GM18517 (cell line): ENCODE data around the gene CD207.
"Not testable (repeated sequence)": the region's sequence is repeated elsewhere in the genome, so short reads cannot be mapped to it uniquely, and the experiment has no call there.

ENCODE experiments used
- ATAC-seq: cut with Tn5 transposase; IDR thresholded peaks from one replicate; pipeline ENCODE4 v1.9.1; 2021; ENCODE audit warnings: mild to moderate bottlenecking, moderate library complexity; ENCODE audit not compliant: unreplicated experiment

Gene CD207

GRCh38 chr2:70829916-70830315 lies 5.7 kb downstream of the CD207 start:
- ATAC-seq, result no peak

GRCh38 chr2:70828914-70829824 lies 6.4 kb downstream of the CD207 start:
- no peak for ATAC-seq

- ATAC-seq, result no peak
Measured at GRCh38 chr2:70828115-70828514, 7.5 kb downstream of the CD207 start.

GRCh38 chr2:70827388-70827787 lies 8.2 kb downstream of the CD207 start:
- ATAC-seq, result no peak

- ATAC-seq, result no peak
Measured at GRCh38 chr2:70826696-70827350, 8.8 kb downstream of the CD207 start.

- ATAC-seq, result no peak
Measured at GRCh38 chr2:70823249-70823648, 12.4 kb downstream of the CD207 start.

- no peak for ATAC-seq
Measured at GRCh38 chr2:70822843-70823242, 12.8 kb downstream of the CD207 start.

- no peak for ATAC-seq
Measured at GRCh38 chr2:70820499-70820898, 15.1 kb downstream of the CD207 start, which contains the start of gene CLEC4F. Gene CLEC4F (minus strand): TSS chr2:70820599. CDS start chr2:70820523, 76 bp downstream.

GRCh38 chr2:70817284-70817954 lies 18.2 kb downstream of the CD207 start:
- no peak for ATAC-seq

- ATAC-seq, result no peak
Measured at GRCh38 chr2:70816726-70817125, 18.9 kb downstream of the CD207 start.

- no peak for ATAC-seq
Measured at GRCh38 chr2:70808983-70809958, 26.3 kb downstream of the CD207 start.

- ATAC-seq, result no peak
Measured at GRCh38 chr2:70807828-70808118, 27.8 kb downstream of the CD207 start.

- no peak for ATAC-seq
Measured at GRCh38 chr2:70807102-70807827, 28.4 kb downstream of the CD207 start.

- ATAC-seq, result no peak
Measured at GRCh38 chr2:70806620-70807019, 29.0 kb downstream of the CD207 start.

GRCh38 chr2:70806013-70806412 lies 29.6 kb downstream of the CD207 start:
- no peak for ATAC-seq

- ATAC-seq, result no peak
Measured at GRCh38 chr2:70801607-70802263, 33.9 kb downstream of the CD207 start.

GRCh38 chr2:70799706-70800105 lies 35.9 kb downstream of the CD207 start:
- ATAC-seq, result no peak

GRCh38 chr2:70797996-70798395 lies 37.6 kb downstream of the CD207 start:
- ATAC-seq, result not testable (repeated sequence)

- ATAC-seq, result no peak
Measured at GRCh38 chr2:70797506-70797905, 38.1 kb downstream of the CD207 start.
